H1 (cell line): Measurements from ENCODE around the gene DNAH8. TPM values are rescaled to one million over a fixed set of nuclear protein-coding genes. Genes with fewer than 3 reads are reported as not detected.
A peak's percentile ranks its signal among the peaks of the same experiment; 100 is the strongest.

Experiments used
- CTCF ChIA-PET: fragments of 300-600 bp; sonication (Branson Sonifier 250); formaldehyde crosslinking; loops from one replicate; lab custom pipeline; 2021; ENCODE audit not compliant: partially characterized antibody; lab: Charles Lee
- POLR2A ChIA-PET: fragments of 300-600 bp; sonication (Branson Sonifier 250); formaldehyde crosslinking; loops from one replicate; lab custom pipeline; 2021; ENCODE audit warnings: inconsistent platforms; ENCODE audit not compliant: partially characterized antibody; lab: Charles Lee
- DNase-seq, 2 experiments: peaks; one replicate each; pipeline versions ENCODE4 v3.0.0 to v3.0.0-alpha.2; 2010 to 2022; ENCODE audit warnings: low spot score in 2 of 2, low read depth in 1 of 2, mixed read lengths in 1 of 2
- FAIRE-seq: peaks from 2 replicates; lab custom pipeline; 2011; peaks lifted over from hg19 to GRCh38; lab: Jason Lieb, UNC
- H2AFZ ChIP-seq: 2 replicates; pipeline ENCODE4 v1.8.1; 2012; ENCODE audit warnings: low read length, inconsistent platforms
- H2AK5ac ChIP-seq: 2 replicates; pipeline ENCODE4 v1.6.1; 2013; ENCODE audit warnings: low read depth, low read length
- H2BK120ac ChIP-seq: replicated peaks from 2 replicates; pipeline ENCODE3; 2013; ENCODE audit warnings: low read depth, low read length, inconsistent platforms
- H2BK12ac ChIP-seq: 2 replicates; pipeline ENCODE4 v1.6.1; 2013; ENCODE audit warnings: low read depth, low read length
- H2BK15ac ChIP-seq: 2 replicates; pipeline ENCODE4 v1.6.1; 2013; ENCODE audit warnings: low read length
- H2BK20ac ChIP-seq: 2 replicates; pipeline ENCODE4 v1.6.1; 2013; ENCODE audit warnings: low read length
- H2BK5ac ChIP-seq: 2 replicates; pipeline ENCODE4 v1.6.1; 2013; ENCODE audit warnings: low read depth, low read length
- H3K14ac ChIP-seq: 2 replicates; pipeline ENCODE4 v1.6.1; 2013; ENCODE audit warnings: inconsistent platforms; ENCODE audit not compliant: insufficient read length
- H3K18ac ChIP-seq: 2 replicates; pipeline ENCODE4 v1.6.1; 2013; ENCODE audit warnings: low read length; ENCODE audit errors: extremely low read depth
- H3K23ac ChIP-seq: 2 replicates; pipeline ENCODE4 v1.6.1; 2013; ENCODE audit warnings: inconsistent platforms; ENCODE audit not compliant: insufficient read length
- H3K23me2 ChIP-seq: 2 replicates; pipeline ENCODE4 v1.6.1; 2013; ENCODE audit warnings: low read depth, low read length
- H3K27ac ChIP-seq: 2 replicates; pipeline ENCODE4 v1.6.1; 2011; ENCODE audit warnings: low read depth, low read length, inconsistent platforms
- H3K27me3 ChIP-seq, 4 experiments: replicated peaks in 1 of 4; 1 replicate in 1 of 4; 2 replicates in 3 of 4; pipeline versions ENCODE4 v1.6.1 to v1.8.1; 2011 to 2013; ENCODE audit warnings: low read length in 3 of 4, mild to moderate bottlenecking in 3 of 4, inconsistent platforms in 2 of 4, mixed read lengths in 2 of 4, moderate library complexity in 1 of 4; ENCODE audit not compliant: control insufficient read depth in 3 of 4, insufficient read depth in 3 of 4; ENCODE audit errors: extremely low read depth in 1 of 4
- H3K36me3 ChIP-seq, 4 experiments: 2 replicates each; pipeline versions ENCODE4 v1.6.1 to v1.8.1; 2011 to 2013; ENCODE audit warnings: mild to moderate bottlenecking in 4 of 4, low read length in 3 of 4, moderate library complexity in 2 of 4, control low read depth in 1 of 4, inconsistent platforms in 1 of 4; ENCODE audit not compliant: insufficient read depth in 4 of 4, control insufficient read depth in 2 of 4
- H3K4ac ChIP-seq: replicated peaks from 2 replicates; pipeline ENCODE3; 2013; ENCODE audit warnings: low read length, low read depth, mixed read lengths, inconsistent platforms; ENCODE audit not compliant: insufficient read length
- H3K4me1 ChIP-seq, 4 experiments: replicated peaks in 1 of 4; 1 replicate in 1 of 4; 2 replicates in 3 of 4; pipeline versions ENCODE4 v1.6.1 to v1.8.1; 2011 to 2013; ENCODE audit warnings: low read length in 3 of 4, inconsistent platforms in 2 of 4, mixed read lengths in 1 of 4; ENCODE audit not compliant: insufficient read depth in 4 of 4, control insufficient read depth in 3 of 4
- H3K4me2 ChIP-seq, 2 experiments: 2 replicates each; pipeline versions ENCODE4 v1.6.1 to v1.8.1; 2011 to 2013; ENCODE audit warnings: low read depth in 2 of 2, low read length in 2 of 2, control low read depth in 1 of 2, inconsistent platforms in 1 of 2, mild to moderate bottlenecking in 1 of 2; ENCODE audit not compliant: insufficient read depth in 1 of 2
- H3K4me3 ChIP-seq, 4 experiments: fragments of 200-600, 300-600 bp in 1 of 4; sonication (generic), shearing (Covaris generic), sonication (Bioruptor Twin) in 1 of 4; 2 replicates each; pipeline versions ENCODE4 v1.5.1 to v1.8.1; 2011 to 2016; ENCODE audit warnings: low read length in 4 of 4, low read depth in 3 of 4, control low read depth in 2 of 4, inconsistent platforms in 2 of 4, mild to moderate bottlenecking in 2 of 4, mixed read lengths in 1 of 4, moderate library complexity in 1 of 4; ENCODE audit not compliant: insufficient read depth in 2 of 4; ENCODE audit errors: extremely low read depth in 1 of 4
- H3K56ac ChIP-seq: replicated peaks from 2 replicates; pipeline ENCODE3; 2013; ENCODE audit warnings: low read depth, mild to moderate bottlenecking, mixed read lengths, low read length, inconsistent platforms; ENCODE audit not compliant: insufficient read length
- H3K79me1 ChIP-seq: 2 replicates; pipeline ENCODE4 v1.6.1; 2013; ENCODE audit warnings: low read depth, low read length, control low read depth
- H3K79me2 ChIP-seq, 2 experiments: 2 replicates each; pipeline versions ENCODE4 v1.6.1 to v1.8.1; 2012 to 2013; ENCODE audit warnings: low read length in 2 of 2, mild to moderate bottlenecking in 2 of 2, inconsistent platforms in 1 of 2; ENCODE audit not compliant: insufficient read depth in 2 of 2, control insufficient read depth in 1 of 2
- H3K9ac ChIP-seq, 4 experiments: replicated peaks in 1 of 4; 1 replicate in 1 of 4; 2 replicates in 3 of 4; pipeline versions ENCODE4 v1.6.1 to v1.8.1; 2011 to 2013; ENCODE audit warnings: low read depth in 3 of 4, low read length in 3 of 4, control low read depth in 2 of 4, mild to moderate bottlenecking in 2 of 4, moderate library complexity in 2 of 4, inconsistent platforms in 1 of 4; ENCODE audit errors: extremely low read depth in 1 of 4
- H3K9me3 ChIP-seq, 2 experiments: 2 replicates each; pipeline versions ENCODE4 v1.6.1 to v1.8.1; 2012 to 2013; ENCODE audit warnings: mild to moderate bottlenecking in 2 of 2, moderate library complexity in 2 of 2, control low read depth in 1 of 2, inconsistent platforms in 1 of 2, low read depth in 1 of 2, low read length in 1 of 2, mixed read lengths in 1 of 2; ENCODE audit not compliant: insufficient read depth in 2 of 2
- H4K20me1 ChIP-seq, 2 experiments: replicated peaks in 1 of 2; 2 replicates each; pipeline versions ENCODE3 to v1.8.1; 2011 to 2013; ENCODE audit warnings: inconsistent platforms in 2 of 2, low read length in 2 of 2, mild to moderate bottlenecking in 1 of 2; ENCODE audit not compliant: insufficient read depth in 2 of 2, control insufficient read depth in 1 of 2
- H4K5ac ChIP-seq: 2 replicates; pipeline ENCODE4 v1.6.1; 2013; ENCODE audit warnings: low read length, low read depth, mixed read lengths, inconsistent platforms; ENCODE audit not compliant: insufficient read length
- H4K8ac ChIP-seq: 2 replicates; pipeline ENCODE4 v1.8.0; 2013; ENCODE audit warnings: mild to moderate bottlenecking, moderate library complexity, low read length, inconsistent platforms; ENCODE audit not compliant: insufficient read depth; ENCODE audit errors: extremely low read depth
- H4K91ac ChIP-seq: replicated peaks from 2 replicates; pipeline ENCODE3; 2013; ENCODE audit warnings: low read length, mixed read lengths, inconsistent platforms; ENCODE audit not compliant: insufficient read length
- MAX ChIP-seq: IDR thresholded peaks from 2 replicates; pipeline ENCODE4 v1.6.1; 2012; ENCODE audit warnings: inconsistent platforms
- SAP30 ChIP-seq: fragments of 300-600 bp; sonication (generic); IDR thresholded peaks from 2 replicates; pipeline ENCODE4 v1.7.1; 2012; ENCODE audit warnings: low read length, moderate library complexity, mild to moderate bottlenecking, inconsistent platforms; ENCODE audit not compliant: insufficient read depth, insufficient replicate concordance
- SUZ12 ChIP-seq: fragments of 200-600 bp; sonication (generic); IDR thresholded peaks from 2 replicates; pipeline ENCODE4 v1.6.1; 2012; ENCODE audit warnings: mild to moderate bottlenecking, inconsistent platforms, low read length, moderate library complexity, mixed read lengths
- WGBS, 2 experiments: shearing (Covaris generic) in 1 of 2; methylation state at CpG; one replicate each; pipeline versions ENCODE4 v1.1.6 to v1.1.7; 2013 to 2015; ENCODE audit warnings: low lambda C conversion rate in 2 of 2, mixed read lengths in 2 of 2, inconsistent platforms in 1 of 2, low coverage in 1 of 2, missing lambda C conversion rate in 1 of 2; ENCODE audit not compliant: insufficient replicate concordance in 2 of 2, insufficient coverage in 1 of 2, insufficient read length in 1 of 2; ENCODE audit errors: extremely low coverage in 1 of 2, missing lambda C conversion rate in 1 of 2; 5-methylcytosine and 5-hydroxymethylcytosine counted together
- long read RNA-seq, 2 experiments: library from RNA in 1 of 2; library from capped mRNA in 1 of 2; stranded (forward); transcript quantifications; one replicate each; pipeline ENCODE4 v2.0.0, GENCODE V29; 2021; ENCODE audit warnings: inconsistent platforms in 1 of 2
- polyA minus RNA-seq, 3 experiments: library from RNA; depleted of rRNA, polyadenylated mRNA; stranded (reverse); fragments of >200 nt; gene quantifications; 1 replicate in 2 of 3; 2 replicates in 1 of 3; pipeline ENCODE4 v1.2.3, GENCODE V29; 2011
- polyA plus RNA-seq, 7 experiments: library from polyadenylated mRNA; depleted of rRNA in 3 of 7; stranded (reverse) in 5 of 7; unstranded in 2 of 7; fragments of >200 nt in 5 of 7; fragments of 200-250 nt in 2 of 7; gene quantifications; 1 replicate in 5 of 7; 2 replicates in 1 of 7; 4 replicates in 1 of 7; pipeline versions ENCODE4 v1.2.1 to v1.2.3, GENCODE V29; 2011 to 2013; ENCODE audit warnings: missing spikeins in 2 of 7, mixed read lengths in 2 of 7
- total RNA-seq: library from RNA; stranded (reverse); fragmentation: NEBNext Ultra II Directional; extraction: Animal tissue kit (Norgen Biotek cat#: 25700); gene quantifications from 2 replicates; pipeline ENCODE4 v1.2.1, GENCODE V29; 2021

Gene DNAH8, protein sequence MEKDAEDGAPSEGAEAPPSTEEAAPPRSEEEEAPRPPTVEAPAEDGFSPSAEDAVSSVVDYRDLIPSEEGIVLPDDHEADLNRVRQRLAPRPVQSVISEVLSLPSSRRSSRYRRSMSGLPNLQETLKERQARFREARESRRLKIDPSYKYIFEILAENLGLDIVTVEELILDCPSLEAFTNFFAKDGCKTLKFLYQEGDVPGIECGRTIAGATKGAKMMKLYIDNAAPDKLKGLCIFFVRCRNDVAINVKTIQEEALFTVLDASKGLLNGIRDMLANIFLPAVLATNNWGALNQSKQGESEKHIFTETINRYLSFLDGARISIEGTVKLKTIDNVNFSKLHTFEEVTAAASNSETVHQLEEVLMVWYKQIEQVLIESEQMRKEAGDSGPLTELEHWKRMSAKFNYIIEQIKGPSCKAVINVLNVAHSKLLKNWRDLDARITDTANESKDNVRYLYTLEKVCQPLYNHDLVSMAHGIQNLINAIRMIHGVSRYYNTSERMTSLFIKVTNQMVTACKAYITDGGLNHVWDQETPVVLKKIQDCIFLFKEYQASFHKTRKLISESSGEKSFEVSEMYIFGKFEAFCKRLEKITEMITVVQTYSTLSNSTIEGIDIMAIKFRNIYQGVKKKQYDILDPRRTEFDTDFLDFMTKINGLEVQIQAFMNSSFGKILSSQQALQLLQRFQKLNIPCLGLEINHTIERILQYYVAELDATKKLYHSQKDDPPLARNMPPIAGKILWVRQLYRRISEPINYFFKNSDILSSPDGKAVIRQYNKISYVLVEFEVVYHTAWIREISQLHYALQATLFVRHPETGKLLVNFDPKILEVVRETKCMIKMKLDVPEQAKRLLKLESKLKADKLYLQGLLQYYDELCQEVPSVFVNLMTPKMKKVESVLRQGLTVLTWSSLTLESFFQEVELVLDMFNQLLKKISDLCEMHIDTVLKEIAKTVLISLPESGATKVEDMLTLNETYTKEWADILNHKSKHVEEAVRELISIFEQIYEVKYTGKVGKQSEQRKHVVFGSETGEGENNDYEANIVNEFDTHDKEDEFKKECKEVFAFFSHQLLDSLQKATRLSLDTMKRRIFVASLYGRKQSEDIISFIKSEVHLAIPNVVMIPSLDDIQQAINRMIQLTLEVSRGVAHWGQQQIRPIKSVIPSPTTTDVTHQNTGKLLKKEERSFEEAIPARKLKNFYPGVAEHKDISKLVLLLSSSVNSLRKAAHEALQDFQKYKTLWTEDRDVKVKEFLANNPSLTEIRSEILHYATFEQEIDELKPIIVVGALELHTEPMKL (N-terminal part only)
- total RNA-seq, result not detected in 2 replicates
- polyA plus RNA-seq (2011; rRNA removed), result under 0.01 TPM in 1 of 2 replicates, not detected in the other
- not detected for polyA plus RNA-seq (2011; cell fraction: cytosol; rRNA removed)
- polyA plus RNA-seq (2011; cell fraction: nucleus; rRNA removed), result not detected
- polyA plus RNA-seq (2012, experiment 1 of 2), result not detected in 4 replicates
- not detected for polyA plus RNA-seq (2012, experiment 2 of 2)
- polyA plus RNA-seq (2013, experiment 1 of 2), result 0.02 TPM
- polyA plus RNA-seq (2013, experiment 2 of 2), result 0.02 TPM
- polyA minus RNA-seq (2011; rRNA and poly(A)+ RNA removed), result 0.02 and 0.25 TPM in 2 replicates
- not detected for polyA minus RNA-seq (2011; cell fraction: cytosol; rRNA and poly(A)+ RNA removed)
- polyA minus RNA-seq (2011; cell fraction: nucleus; rRNA and poly(A)+ RNA removed), result under 0.01 TPM
- long read RNA-seq, experiment 1, result 0 reads
- long read RNA-seq, experiment 2, result 0 reads

- no peak within 1 kb of the TSS for H3K4ac ChIP-seq
- ChIA-PET POLR2A (no interaction called here), CTCF (interaction anchor here (0.5 to 0.6 kb wide), 2 partner anchors 54 to 1041 kb away, joined by 3 to 4 read pairs; no protein-coding TSS in a partner anchor)
- H4K20me1 ChIP-seq, result no peaks in the 10 kb centered on the region
- H4K5ac ChIP-seq, result no peak within 1 kb of the TSS
- peak within 1 kb of the TSS; percentile 62 to 64 for H3K4me2 ChIP-seq
- H3K79me1 ChIP-seq, result no peaks in the 10 kb centered on the region
- no peak within 1 kb of the TSS for H3K18ac ChIP-seq
- H3K36me3 ChIP-seq, result no peaks in the 10 kb centered on the region
- no peak within 1 kb of the TSS for H2BK20ac ChIP-seq
- no peak within 1 kb of the TSS for H4K91ac ChIP-seq
- peaks cover 5 to 21% (median 15%) of the 10 kb centered on the region in 4 experiments; a peak in 6 of 7 replicates for H3K27me3 ChIP-seq
- peak within 1 kb of the TSS; percentile 17 to 60 (median 28); a peak in 6 of 8 replicates for H3K4me3 ChIP-seq
- WGBS, 2 experiments, result 40% methylated on average over 38 of the region's 44 CpGs; no CpG with 5 or more reads in 1 of the 2 experiments
- no peak within 1 kb of the TSS for H2BK5ac ChIP-seq
- no peaks in the 10 kb centered on the region for H3K23me2 ChIP-seq
- no peak within 1 kb of the TSS for H3K9ac ChIP-seq
- H3K4me1 ChIP-seq, result no peaks in the 10 kb centered on the region
- H3K9me3 ChIP-seq, result peaks cover 2 to 3% of the 10 kb centered on the region in 2 experiments; a peak in 1 of 4 replicates
- H2BK15ac ChIP-seq, result no peak within 1 kb of the TSS
- no peak for FAIRE-seq
- no peak within 1 kb of the TSS for H2BK120ac ChIP-seq
- H2BK12ac ChIP-seq, result no peak within 1 kb of the TSS
- no peak within 1 kb of the TSS for H3K14ac ChIP-seq
- H2AFZ ChIP-seq, result 0 out of 2 replicates have a peak within 1 kb of the TSS, but pooled peaks have one; percentile 58
- no peak within 1 kb of the TSS for H3K56ac ChIP-seq
- H2AK5ac ChIP-seq, result no peak within 1 kb of the TSS
- H4K8ac ChIP-seq, result no peak within 1 kb of the TSS
- H3K27ac ChIP-seq, result no peak within 1 kb of the TSS
- H3K79me2 ChIP-seq, result no peaks in the 10 kb centered on the region
- peak in 1 of 2 experiments; percentile 49 for DNase-seq
- H3K23ac ChIP-seq, result no peak within 1 kb of the TSS
- TF ChIP-seq MAX, result no peak
- peak; percentile 39; the same call in 1 of the 2 replicates for TF ChIP-seq SUZ12
- TF ChIP-seq SAP30, result no peak
Observed at GRCh38 chr6:38715016-38715689, at the start of gene DNAH8. DNAH8 (plus strand) TSS chr6:38715311; CDS start chr6:38722810, 7,499 bp downstream.
